WTC11 (cell line): ENCODE data around the gene HSH2D. TPM values are rescaled to one million over a fixed set of nuclear protein-coding genes. Genes with fewer than 3 reads are reported as not detected.

Experiments
- ATAC-seq: fragments of 200-7000 bp; cut with Tn5 transposase; 2 replicates; pipeline ENCODE4 v1.10.0; 2021; ENCODE audit warnings: mild to moderate bottlenecking, moderate library complexity
- CTCF ChIA-PET: fragments of 300-600 bp; sonication (Branson Sonifier 250); formaldehyde crosslinking; loops from one replicate; lab custom pipeline; 2021; ENCODE audit warnings: antibody characterized with exemption; lab: Charles Lee
- POLR2A ChIA-PET: fragments of 350-600 bp; sonication (Branson Sonifier 250); formaldehyde crosslinking; loops from one replicate; lab custom pipeline; 2021; ENCODE audit warnings: antibody characterized with exemption; lab: Charles Lee
- DNase-seq: peaks from one replicate; pipeline ENCODE4 v3.0.0; 2021; ENCODE audit warnings: low spot score
- H3K27ac Mint-ChIP-seq: 2 replicates; pipeline ENCODE4 v1.8.0; 2021; ENCODE audit warnings: mixed read lengths
- H3K27me3 Mint-ChIP-seq: 2 replicates; pipeline ENCODE4 v1.8.0; 2021; ENCODE audit warnings: low read depth, mild to moderate bottlenecking, moderate library complexity, mixed read lengths
- H3K36me3 Mint-ChIP-seq: 2 replicates; pipeline ENCODE4 v1.8.0; 2021; ENCODE audit warnings: mixed read lengths
- H3K4me1 Mint-ChIP-seq: 2 replicates; pipeline ENCODE4 v1.8.0; 2022; ENCODE audit warnings: mixed read lengths
- H3K4me3 Mint-ChIP-seq: 2 replicates; pipeline ENCODE4 v1.8.0; 2021; ENCODE audit warnings: mild to moderate bottlenecking, moderate library complexity, mixed read lengths
- H3K9me3 Mint-ChIP-seq: 2 replicates; pipeline ENCODE4 v1.8.0; 2021; ENCODE audit warnings: mixed read lengths
- EMX1 ChIP-seq: fragments of 250-450 bp; sonication (Bioruptor Pico); IDR thresholded peaks from 2 replicates; pipeline ENCODE4 v1.8.0; 2021; ENCODE audit warnings: mild to moderate bottlenecking
- ERG ChIP-seq: fragments of 250-450 bp; sonication (Bioruptor Pico); IDR thresholded peaks from 2 replicates; pipeline ENCODE4 v1.8.0; 2021; ENCODE audit warnings: mild to moderate bottlenecking
- ESRRA ChIP-seq: sonication (generic); formaldehyde crosslinking; IDR thresholded peaks from 2 replicates; pipeline ENCODE4 v1.8.1; 2022; ENCODE audit warnings: mild to moderate bottlenecking, missing genetic modification reagents, borderline replicate concordance
- FOXJ3 ChIP-seq: sonication (generic); formaldehyde crosslinking; IDR thresholded peaks from 2 replicates; pipeline ENCODE4 v1.9.0; 2021; ENCODE audit warnings: missing genetic modification reagents, mild to moderate bottlenecking, borderline replicate concordance
- IRF2 ChIP-seq: sonication (generic); formaldehyde crosslinking; IDR thresholded peaks from 2 replicates; pipeline ENCODE4 v1.8.0; 2022; ENCODE audit warnings: low read depth, missing genetic modification reagents, borderline replicate concordance
- JAZF1 ChIP-seq: fragments of 250-450 bp; sonication (Bioruptor Pico); IDR thresholded peaks from 2 replicates; pipeline ENCODE4 v1.9.0; 2021; ENCODE audit warnings: moderate library complexity, mild to moderate bottlenecking, inconsistent platforms
- JUN ChIP-seq: sonication (generic); formaldehyde crosslinking; IDR thresholded peaks from 2 replicates; pipeline ENCODE4 v1.8.0; 2023; ENCODE audit warnings: mild to moderate bottlenecking, missing genetic modification reagents
- MXD4 ChIP-seq: fragments of 250-450 bp; sonication (Bioruptor Pico); IDR thresholded peaks from 2 replicates; pipeline ENCODE4 v1.8.0; 2021; ENCODE audit warnings: mild to moderate bottlenecking, moderate library complexity, borderline replicate concordance
- NFATC4 ChIP-seq: fragments of 250-450 bp; sonication (Bioruptor Pico); IDR thresholded peaks from 2 replicates; pipeline ENCODE4 v1.9.0; 2021; ENCODE audit warnings: mild to moderate bottlenecking
- PREB ChIP-seq: sonication (generic); formaldehyde crosslinking; IDR thresholded peaks from 2 replicates; pipeline ENCODE4 v1.8.1; 2022; ENCODE audit warnings: mild to moderate bottlenecking, missing genetic modification reagents, moderate library complexity, borderline replicate concordance
- SMAD4 ChIP-seq: sonication (generic); formaldehyde crosslinking; IDR thresholded peaks from 2 replicates; pipeline ENCODE4 v1.8.0; 2022; ENCODE audit warnings: mild to moderate bottlenecking, missing genetic modification reagents
- SP1 ChIP-seq: sonication (generic); formaldehyde crosslinking; conservative IDR thresholded peaks from 2 replicates; pipeline ENCODE4 v1.8.1; 2022; ENCODE audit warnings: missing genetic modification reagents
- TCF7 ChIP-seq: sonication (generic); formaldehyde crosslinking; IDR thresholded peaks from 2 replicates; pipeline ENCODE4 v1.8.0; 2022; ENCODE audit warnings: mild to moderate bottlenecking, low read depth, missing genetic modification reagents, moderate library complexity
- TEAD4 ChIP-seq: sonication (generic); formaldehyde crosslinking; IDR thresholded peaks from 2 replicates; pipeline ENCODE4 v1.8.0; 2022; ENCODE audit warnings: mild to moderate bottlenecking, missing genetic modification reagents
- ZBTB21 ChIP-seq: sonication (generic); formaldehyde crosslinking; IDR thresholded peaks from 2 replicates; pipeline ENCODE4 v1.8.1; 2023; ENCODE audit warnings: mild to moderate bottlenecking, missing genetic modification reagents, borderline replicate concordance
- ZMAT4 ChIP-seq: fragments of 250-450 bp; sonication (Bioruptor Pico); IDR thresholded peaks from 2 replicates; pipeline ENCODE4 v1.9.0; 2021; ENCODE audit warnings: mild to moderate bottlenecking
- ZNF121 ChIP-seq: sonication (generic); formaldehyde crosslinking; IDR thresholded peaks from 2 replicates; pipeline ENCODE4 v1.8.0; 2023; ENCODE audit warnings: missing genetic modification reagents
- ZNF263 ChIP-seq: sonication (generic); formaldehyde crosslinking; IDR thresholded peaks from 2 replicates; pipeline ENCODE4 v1.8.1; 2022; ENCODE audit warnings: low read depth, mild to moderate bottlenecking, moderate library complexity, missing genetic modification reagents
- ZNF416 ChIP-seq: fragments of 250-450 bp; sonication (Bioruptor Pico); IDR thresholded peaks from 2 replicates; pipeline ENCODE4 v1.9.0; 2021; ENCODE audit warnings: mild to moderate bottlenecking, inconsistent platforms
- total RNA-seq: library from RNA; stranded (reverse); gene quantifications from 3 replicates; pipeline ENCODE4 v1.2.3, GENCODE V29; 2021
- TF ChIP-seq, protein P1 (sequence below): fragments of 250-450 bp; sonication (Bioruptor Pico); conservative IDR thresholded peaks from 2 replicates; pipeline ENCODE4 v1.9.0; 2021; ENCODE audit warnings: mild to moderate bottlenecking
- TF ChIP-seq, protein P2 (sequence below): sonication (generic); formaldehyde crosslinking; IDR thresholded peaks from 2 replicates; pipeline ENCODE4 v1.8.1; 2022; ENCODE audit warnings: low read depth, missing genetic modification reagents, borderline replicate concordance
- TF ChIP-seq, protein P3 (sequence below): sonication (generic); formaldehyde crosslinking; IDR thresholded peaks from 2 replicates; pipeline ENCODE4 v1.8.1; 2023; ENCODE audit warnings: mild to moderate bottlenecking, missing genetic modification reagents, borderline replicate concordance
- TF ChIP-seq, protein P4 (sequence below): sonication (generic); formaldehyde crosslinking; IDR thresholded peaks from 2 replicates; pipeline ENCODE4 v1.8.0; 2023; ENCODE audit warnings: missing genetic modification reagents

HSH2D gene
- total RNA-seq, 1 experiment from 2014 or later, result 1.6 TPM

DNA sequence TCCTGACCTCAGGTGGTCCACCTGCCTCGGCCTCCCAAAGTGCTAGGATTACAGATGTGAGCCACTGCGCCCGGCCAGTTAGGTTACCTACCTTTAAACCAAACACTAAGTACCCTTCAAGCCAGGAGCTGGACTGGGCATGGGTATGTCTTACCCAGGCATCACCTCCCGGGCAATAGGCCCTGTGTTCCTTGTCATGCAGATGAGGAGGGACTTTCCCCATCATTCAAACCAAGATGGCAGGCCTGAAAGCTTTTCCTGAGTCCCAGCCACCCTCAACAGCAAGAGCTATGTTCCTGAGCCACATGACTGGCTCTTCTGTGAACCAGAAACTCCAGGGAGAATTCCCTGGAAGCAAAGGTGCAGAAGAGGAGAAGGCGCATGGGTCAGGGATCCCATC lies 22.3 kb upstream of the HSH2D start:
- Mint-ChIP-seq H3K9me3 (no peaks in the 10 kb centered on the region), H3K27ac (no peak overlapping the region), H3K36me3 (peaks cover 34% of the 10 kb centered on the region), H3K27me3 (no peaks in the 10 kb centered on the region), H3K4me1 (no peaks in the 10 kb centered on the region), H3K4me3 (no peak overlapping the region)
- CTCF ChIA-PET, result no interaction called here
- POLR2A ChIA-PET, result interaction anchor here (0.6 kb wide), 1 partner anchor 1175 kb away, joined by 3 read pairs; no protein-coding TSS in a partner anchor
- no peak for DNase-seq
- no peak for ATAC-seq
- TF ChIP-seq PREB (no peak), ESRRA (no peak), ZBTB21 (CRISPR knock-in tag) (no peak), TEAD4 (CRISPR knock-in tag) (no peak), IRF2 (no peak), EMX1 (CRISPR knock-in tag) (no peak), SP1 (CRISPR knock-in tag) (no peak)
- TF ChIP-seq, protein P1, sequence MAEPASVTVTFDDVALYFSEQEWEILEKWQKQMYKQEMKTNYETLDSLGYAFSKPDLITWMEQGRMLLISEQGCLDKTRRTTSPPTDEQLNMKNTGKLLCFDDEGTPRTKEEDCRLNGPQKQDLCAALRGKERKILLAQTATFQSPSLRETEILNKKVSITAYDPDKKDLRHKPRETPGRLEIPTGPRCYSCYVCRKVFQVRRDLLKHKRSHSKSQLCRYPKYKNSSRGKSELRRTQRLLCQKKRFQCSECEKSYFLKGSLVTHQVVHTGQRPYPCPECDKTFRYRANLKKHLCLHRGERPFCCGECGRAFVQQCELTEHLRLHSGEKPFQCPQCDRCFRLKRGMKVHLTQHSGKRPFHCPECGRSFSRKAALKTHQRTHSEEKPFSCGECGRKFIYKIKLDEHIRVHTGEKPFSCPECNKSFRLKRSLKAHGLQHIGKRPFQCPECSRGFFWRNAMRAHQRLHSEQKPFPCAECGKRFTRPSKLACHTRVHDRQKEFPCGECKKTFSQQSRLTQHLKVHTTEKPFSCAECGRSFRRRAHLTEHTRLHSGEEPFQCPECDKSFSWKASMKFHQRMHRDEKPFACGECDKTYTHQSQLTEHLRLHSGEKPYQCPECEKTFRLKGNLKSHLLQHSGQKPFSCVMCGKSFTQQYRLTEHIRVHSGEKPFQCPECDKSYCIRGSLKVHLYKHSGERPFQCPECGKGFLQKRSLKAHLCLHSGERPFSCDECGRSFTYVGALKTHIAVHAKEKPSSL (CRISPR knock-in tag), result no peak

DNA sequence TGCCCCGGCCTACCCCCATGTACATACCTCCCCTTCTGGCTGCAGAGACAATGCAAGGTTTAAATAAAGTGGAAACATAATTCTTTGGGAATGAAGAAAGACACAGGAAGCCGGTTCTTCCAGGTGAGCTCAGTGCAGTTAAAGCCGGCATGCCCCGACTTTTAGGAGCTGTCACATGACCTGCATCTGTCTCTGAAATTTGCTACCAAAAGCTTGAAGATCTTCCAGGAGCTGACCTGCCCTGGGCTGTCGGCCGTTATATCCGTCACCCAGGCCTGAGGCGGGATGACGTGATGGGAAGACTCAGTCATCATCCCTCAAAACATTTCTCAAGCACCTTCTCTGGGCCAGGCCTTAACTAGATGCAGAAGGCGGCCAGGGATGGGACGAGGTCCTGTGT lies 21.5 kb upstream of the HSH2D start:
- Mint-ChIP-seq H3K36me3 (peaks cover 37% of the 10 kb centered on the region), H3K4me3 (no peak overlapping the region), H3K9me3 (no peaks in the 10 kb centered on the region), H3K27me3 (no peaks in the 10 kb centered on the region), H3K4me1 (no peaks in the 10 kb centered on the region), H3K27ac (no peak overlapping the region)
- DNase-seq (no peak), ATAC-seq (no peak)
- CTCF ChIA-PET, result no interaction called here
- TF ChIP-seq NFATC4 (CRISPR knock-in tag), result no peak
- TF ChIP-seq, protein P2, sequence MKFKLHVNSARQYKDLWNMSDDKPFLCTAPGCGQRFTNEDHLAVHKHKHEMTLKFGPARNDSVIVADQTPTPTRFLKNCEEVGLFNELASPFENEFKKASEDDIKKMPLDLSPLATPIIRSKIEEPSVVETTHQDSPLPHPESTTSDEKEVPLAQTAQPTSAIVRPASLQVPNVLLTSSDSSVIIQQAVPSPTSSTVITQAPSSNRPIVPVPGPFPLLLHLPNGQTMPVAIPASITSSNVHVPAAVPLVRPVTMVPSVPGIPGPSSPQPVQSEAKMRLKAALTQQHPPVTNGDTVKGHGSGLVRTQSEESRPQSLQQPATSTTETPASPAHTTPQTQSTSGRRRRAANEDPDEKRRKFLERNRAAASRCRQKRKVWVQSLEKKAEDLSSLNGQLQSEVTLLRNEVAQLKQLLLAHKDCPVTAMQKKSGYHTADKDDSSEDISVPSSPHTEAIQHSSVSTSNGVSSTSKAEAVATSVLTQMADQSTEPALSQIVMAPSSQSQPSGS (CRISPR knock-in tag), result no peak
- no peak for TF ChIP-seq JUN
- TF ChIP-seq SP1 (CRISPR knock-in tag), result no peak
- TF ChIP-seq EMX1 (CRISPR knock-in tag), result no peak
- no peak for TF ChIP-seq ZNF416 (CRISPR knock-in tag)
- no peak for TF ChIP-seq SMAD4 (CRISPR knock-in tag)
- no peak for TF ChIP-seq MXD4 (CRISPR knock-in tag)
- TF ChIP-seq ERG (CRISPR knock-in tag), result no peak
- TF ChIP-seq TCF7, result no peak
- TF ChIP-seq, protein P3, sequence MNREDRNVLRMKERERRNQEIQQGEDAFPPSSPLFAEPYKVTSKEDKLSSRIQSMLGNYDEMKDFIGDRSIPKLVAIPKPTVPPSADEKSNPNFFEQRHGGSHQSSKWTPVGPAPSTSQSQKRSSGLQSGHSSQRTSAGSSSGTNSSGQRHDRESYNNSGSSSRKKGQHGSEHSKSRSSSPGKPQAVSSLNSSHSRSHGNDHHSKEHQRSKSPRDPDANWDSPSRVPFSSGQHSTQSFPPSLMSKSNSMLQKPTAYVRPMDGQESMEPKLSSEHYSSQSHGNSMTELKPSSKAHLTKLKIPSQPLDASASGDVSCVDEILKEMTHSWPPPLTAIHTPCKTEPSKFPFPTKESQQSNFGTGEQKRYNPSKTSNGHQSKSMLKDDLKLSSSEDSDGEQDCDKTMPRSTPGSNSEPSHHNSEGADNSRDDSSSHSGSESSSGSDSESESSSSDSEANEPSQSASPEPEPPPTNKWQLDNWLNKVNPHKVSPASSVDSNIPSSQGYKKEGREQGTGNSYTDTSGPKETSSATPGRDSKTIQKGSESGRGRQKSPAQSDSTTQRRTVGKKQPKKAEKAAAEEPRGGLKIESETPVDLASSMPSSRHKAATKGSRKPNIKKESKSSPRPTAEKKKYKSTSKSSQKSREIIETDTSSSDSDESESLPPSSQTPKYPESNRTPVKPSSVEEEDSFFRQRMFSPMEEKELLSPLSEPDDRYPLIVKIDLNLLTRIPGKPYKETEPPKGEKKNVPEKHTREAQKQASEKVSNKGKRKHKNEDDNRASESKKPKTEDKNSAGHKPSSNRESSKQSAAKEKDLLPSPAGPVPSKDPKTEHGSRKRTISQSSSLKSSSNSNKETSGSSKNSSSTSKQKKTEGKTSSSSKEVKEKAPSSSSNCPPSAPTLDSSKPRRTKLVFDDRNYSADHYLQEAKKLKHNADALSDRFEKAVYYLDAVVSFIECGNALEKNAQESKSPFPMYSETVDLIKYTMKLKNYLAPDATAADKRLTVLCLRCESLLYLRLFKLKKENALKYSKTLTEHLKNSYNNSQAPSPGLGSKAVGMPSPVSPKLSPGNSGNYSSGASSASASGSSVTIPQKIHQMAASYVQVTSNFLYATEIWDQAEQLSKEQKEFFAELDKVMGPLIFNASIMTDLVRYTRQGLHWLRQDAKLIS, result no peak
- no peak for TF ChIP-seq FOXJ3 (CRISPR knock-in tag)
- no peak for TF ChIP-seq ZMAT4
- TF ChIP-seq ZNF121 (CRISPR knock-in tag), result no peak
- TF ChIP-seq, protein P4, sequence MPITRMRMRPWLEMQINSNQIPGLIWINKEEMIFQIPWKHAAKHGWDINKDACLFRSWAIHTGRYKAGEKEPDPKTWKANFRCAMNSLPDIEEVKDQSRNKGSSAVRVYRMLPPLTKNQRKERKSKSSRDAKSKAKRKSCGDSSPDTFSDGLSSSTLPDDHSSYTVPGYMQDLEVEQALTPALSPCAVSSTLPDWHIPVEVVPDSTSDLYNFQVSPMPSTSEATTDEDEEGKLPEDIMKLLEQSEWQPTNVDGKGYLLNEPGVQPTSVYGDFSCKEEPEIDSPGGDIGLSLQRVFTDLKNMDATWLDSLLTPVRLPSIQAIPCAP (CRISPR knock-in tag), result no peak
- TF ChIP-seq TEAD4 (CRISPR knock-in tag), result no peak
- no peak for TF ChIP-seq JAZF1 (CRISPR knock-in tag)
- TF ChIP-seq ZNF263 (CRISPR knock-in tag), result no peak
- POLR2A ChIA-PET, result no interaction called here
